HepG2 (cell line): ENCODE measurements around the gene SRD5A1. TPM values are rescaled to one million over a fixed set of nuclear protein-coding genes. Genes with fewer than 3 reads are reported as not detected.

Experiments used
- ATAC-seq: fragments of 200-7000 bp; cut with Tn5 transposase; 3 replicates; pipeline ENCODE4 v1.9.1; 2020; ENCODE audit warnings: mild to moderate bottlenecking, moderate library complexity
- BruUV-seq: library from RNA; stranded (reverse); fragments of 400-500 nt; replicated peaks from 2 replicates; lab custom pipeline; 2021; lab: Mats Ljungman, UMichigan
- CTCF ChIA-PET: fragments of 300-600 bp; formaldehyde crosslinking; extraction: SDS; loops from one replicate; lab custom pipeline; 2021; ENCODE audit warnings: low total read pairs, inconsistent platforms, low intra/inter-chr PET ratio; lab: Yijun Ruan, JAX
- POLR2A ChIA-PET: fragments of 350-600 bp; sonication (Branson Sonifier 250); formaldehyde crosslinking; loops from one replicate; lab custom pipeline; 2020; ENCODE audit warnings: antibody characterized with exemption, inconsistent platforms; lab: Yijun Ruan, JAX
- DNase-seq: peaks from one replicate; pipeline ENCODE4 v3.0.0-alpha.2; 2015; ENCODE audit warnings: low spot score
- FAIRE-seq: peaks from 3 replicates; lab custom pipeline; 2011; peaks lifted over from hg19 to GRCh38; lab: Jason Lieb, UNC
- H2AFZ ChIP-seq: one replicate; pipeline ENCODE4 v1.6.1; 2011; ENCODE audit warnings: low read length, inconsistent platforms
- H3K27ac ChIP-seq: fragments of 300-600 bp; 3 replicates; pipeline ENCODE4 v1.8.0; 2011; ENCODE audit warnings: mixed run types, mild to moderate bottlenecking, mixed read lengths, low read length, inconsistent platforms; ENCODE audit not compliant: insufficient read depth; ENCODE audit errors: extremely low read length
- H3K27me3 ChIP-seq, 2 experiments: fragments of 200-600 bp in 1 of 2; 2 replicates in 1 of 2; 3 replicates in 1 of 2; pipeline versions ENCODE4 v1.6.0 to v1.8.0; 2011; ENCODE audit warnings: low read length in 2 of 2, mild to moderate bottlenecking in 2 of 2, moderate library complexity in 2 of 2, inconsistent platforms in 1 of 2; ENCODE audit not compliant: insufficient read depth in 2 of 2, control insufficient read depth in 1 of 2
- H3K36me3 ChIP-seq, 2 experiments: fragments of 200-600 bp in 1 of 2; replicated peaks in 1 of 2; 2 replicates in 1 of 2; 3 replicates in 1 of 2; pipeline versions ENCODE4 v1.5.1 to v1.8.0; 2011; ENCODE audit warnings: low read length in 2 of 2, inconsistent platforms in 1 of 2; ENCODE audit not compliant: insufficient read depth in 2 of 2, control insufficient read depth in 1 of 2
- H3K4me1 ChIP-seq: 2 replicates; pipeline ENCODE4 v1.5.1; 2012; ENCODE audit warnings: low read length, inconsistent platforms; ENCODE audit not compliant: insufficient read depth
- H3K4me2 ChIP-seq: 2 replicates; pipeline ENCODE4 v1.6.0; 2011; ENCODE audit warnings: low read depth, low read length, inconsistent platforms
- H3K4me3 ChIP-seq, 3 experiments: fragments of 200-600 bp in 1 of 3; sonication (generic), shearing (Covaris generic) in 1 of 3; replicated peaks in 1 of 3; 2 replicates each; pipeline ENCODE4 v1.5.1; 2011 to 2016; ENCODE audit warnings: low read length in 3 of 3, inconsistent platforms in 2 of 3, low read depth in 2 of 3, mild to moderate bottlenecking in 2 of 3, control low read depth in 1 of 3, mixed read lengths in 1 of 3; ENCODE audit not compliant: insufficient read depth in 1 of 3
- H3K79me2 ChIP-seq: one replicate; pipeline ENCODE4 v1.6.1; 2011; ENCODE audit warnings: low read length, inconsistent platforms; ENCODE audit not compliant: insufficient read depth
- H3K9ac ChIP-seq: 2 replicates; pipeline ENCODE4 v1.6.0; 2011; ENCODE audit warnings: mild to moderate bottlenecking, low read depth, low read length, inconsistent platforms; ENCODE audit not compliant: insufficient read depth
- H3K9me3 ChIP-seq: 2 replicates; pipeline ENCODE4 v1.5.1; 2012; ENCODE audit warnings: mild to moderate bottlenecking, low read length
- H4K20me1 ChIP-seq: 2 replicates; pipeline ENCODE4 v1.6.0; 2011; ENCODE audit warnings: inconsistent platforms, mild to moderate bottlenecking, low read length, moderate library complexity; ENCODE audit not compliant: insufficient read depth
- CREM ChIP-seq, 2 experiments: sonication (generic) in 1 of 2; formaldehyde crosslinking in 1 of 2; IDR thresholded peaks; 2 replicates each; pipeline versions ENCODE4 v1.4.0 to v1.6.1; 2016 to 2020; ENCODE audit warnings: antibody characterized with exemption in 1 of 2, mild to moderate bottlenecking in 1 of 2, missing genetic modification reagents in 1 of 2
- SMYD3 ChIP-seq: sonication (generic); formaldehyde crosslinking; IDR thresholded peaks from 2 replicates; pipeline ENCODE4 v1.8.1; 2023; ENCODE audit warnings: mild to moderate bottlenecking, missing genetic modification reagents
- SNRNP70 ChIP-seq: fragments of 200-400 bp; formaldehyde crosslinking; IDR thresholded peaks from 2 replicates; pipeline ENCODE4 v1.6.1; 2017; ENCODE audit warnings: mild to moderate bottlenecking, low read depth, low read length, moderate library complexity
- SPEN ChIP-seq: sonication (generic); formaldehyde crosslinking; IDR thresholded peaks from 2 replicates; pipeline ENCODE4 v1.5.1; 2020; ENCODE audit warnings: low read depth, mild to moderate bottlenecking, missing genetic modification reagents
- U2AF1 ChIP-seq: fragments of 200-400 bp; formaldehyde crosslinking; optimal IDR thresholded peaks from 2 replicates; pipeline ENCODE3; 2017; ENCODE audit warnings: mild to moderate bottlenecking, low read depth, low read length
- ZBTB20 ChIP-seq: sonication (generic); formaldehyde crosslinking; IDR thresholded peaks from 2 replicates; pipeline ENCODE4 v1.8.1; 2023; ENCODE audit warnings: missing genetic modification reagents, low read depth, mild to moderate bottlenecking, borderline replicate concordance
- ZNF10 ChIP-seq: sonication (generic); formaldehyde crosslinking; IDR thresholded peaks from 2 replicates; pipeline ENCODE4 v1.4.0; 2020; ENCODE audit warnings: mild to moderate bottlenecking, low read depth, missing genetic modification reagents, borderline replicate concordance
- ZNF224 ChIP-seq: sonication (generic); formaldehyde crosslinking; IDR thresholded peaks from 2 replicates; pipeline ENCODE4 v1.5.0; 2020; ENCODE audit warnings: mild to moderate bottlenecking, missing genetic modification reagents
- ZNF792 ChIP-seq: IDR thresholded peaks from 2 replicates; pipeline ENCODE4 v1.6.1; 2016
- ZSCAN22 ChIP-seq: sonication (generic); formaldehyde crosslinking; IDR thresholded peaks from 2 replicates; pipeline ENCODE4 v1.4.0; 2020; ENCODE audit warnings: mild to moderate bottlenecking, missing genetic modification reagents
- WGBS: methylation state at CpG from one replicate; pipeline ENCODE4 v1.1.6; 2017; ENCODE audit warnings: low lambda C conversion rate; 5-methylcytosine and 5-hydroxymethylcytosine counted together
- in situ Hi-C: cut with HindIII; loops from 2 replicates; pipeline ENCODE4 v1.10.0; 2017; ENCODE audit warnings: low pct_unique_long_range_greater_than_20kb; ENCODE audit not compliant: extremely low pct_ligation_motif_present
- intact Hi-C: fragments of 100-400 bp; cut with micrococcal nuclease; formaldehyde crosslinking; loops from one replicate; pipeline ENCODE4 v1.10.0; 2022; ENCODE audit not compliant: unreplicated experiment
- polyA plus RNA-seq, 8 experiments: library from polyadenylated mRNA; depleted of rRNA in 3 of 8; stranded (reverse) in 7 of 8; unstranded in 1 of 8; fragments of >200 nt; fragmentation: Illumina TruSeq in 4 of 8; extraction: Trizol in 4 of 8; gene quantifications; 2 replicates each; pipeline versions ENCODE4 v1.2.1 to v1.2.3, GENCODE V29; 2011 to 2016; ENCODE audit warnings: low read depth in 4 of 8, missing spikeins in 1 of 8, mixed read lengths in 1 of 8; ENCODE audit not compliant: insufficient read depth in 1 of 8
- total RNA-seq, 5 experiments: library from RNA; depleted of rRNA; stranded (reverse); fragments of >200 nt; fragmentation: Illumina TruSeq; extraction: Trizol; gene quantifications; 2 replicates each; pipeline ENCODE4 v1.2.3, GENCODE V29; 2016; ENCODE audit warnings: low read depth in 1 of 5
- TF ChIP-seq, protein P1 (sequence below): sonication (generic); formaldehyde crosslinking; IDR thresholded peaks from 2 replicates; pipeline ENCODE4 v1.5.0; 2020; ENCODE audit warnings: mild to moderate bottlenecking, low read depth, missing genetic modification reagents, borderline replicate concordance

The SRD5A1 gene
- total and polyA plus RNA-seq, 2 of the 13 experiments (the other 11 are each of a cell fraction or from before 2014, with no cell fraction given): 6.1 to 9.9 TPM

DNA sequence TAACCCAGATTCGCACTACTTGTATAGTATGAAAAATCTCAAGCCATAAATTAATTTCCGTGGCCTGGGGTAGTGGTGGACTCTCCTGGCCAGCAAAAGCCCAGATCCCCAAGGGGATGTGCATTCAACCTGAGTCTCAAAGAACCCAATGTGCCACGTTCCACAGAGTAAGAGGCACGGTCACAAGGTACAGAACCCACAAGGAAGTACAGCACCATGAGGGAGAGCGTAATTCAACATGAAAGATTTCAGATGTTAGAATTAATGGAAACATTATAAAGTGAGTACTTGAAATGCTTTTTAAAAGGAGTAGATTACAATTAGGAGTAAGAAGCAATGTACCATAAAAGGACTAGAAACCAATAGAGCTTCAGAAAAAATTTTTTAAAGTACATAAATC is 23.4 kb downstream of the SRD5A1 start:
- no peak overlapping the region for H3K4me3 ChIP-seq
- no peaks in the 10 kb centered on the region; a peak in 1 of 5 replicates for H3K27me3 ChIP-seq
- H3K4me1 ChIP-seq: no peaks in the 10 kb centered on the region
- H3K9me3 ChIP-seq: no peaks in the 10 kb centered on the region
- no peak overlapping the region for H3K4me2 ChIP-seq
- no peak for DNase-seq
- in situ Hi-C loops (no loop called here), intact Hi-C loops (no loop called here)
- no peaks in the 10 kb centered on the region for H4K20me1 ChIP-seq
- FAIRE-seq: no peak
- no peak overlapping the region for H2AFZ ChIP-seq
- ChIA-PET POLR2A (no interaction called here), CTCF (no interaction called here)
- BruUV-seq: no TSS peak
- H3K9ac ChIP-seq: no peak overlapping the region
- no peak for ATAC-seq
- peaks cover 2 to 32% of the 10 kb centered on the region in 2 experiments; a peak in 3 of 5 replicates for H3K36me3 ChIP-seq
- H3K27ac ChIP-seq: no peak overlapping the region
- no peaks in the 10 kb centered on the region for H3K79me2 ChIP-seq
- 93% methylated on average over 5 of the region's 5 CpGs for WGBS
- no peak for TF ChIP-seq ZBTB20 (CRISPR knock-in tag)
- no peak for TF ChIP-seq SNRNP70
- no peak for TF ChIP-seq ZNF792 (CRISPR knock-in tag)
- TF ChIP-seq SMYD3: no peak
- TF ChIP-seq ZSCAN22 (CRISPR knock-in tag): no peak
- no peak for TF ChIP-seq CREM (IDR thresholded peaks at IDR 0.05)
- TF ChIP-seq CREM (CRISPR knock-in tag; IDR thresholded peaks at IDR 0.05): no peak
- TF ChIP-seq SPEN (CRISPR knock-in tag): no peak

DNA sequence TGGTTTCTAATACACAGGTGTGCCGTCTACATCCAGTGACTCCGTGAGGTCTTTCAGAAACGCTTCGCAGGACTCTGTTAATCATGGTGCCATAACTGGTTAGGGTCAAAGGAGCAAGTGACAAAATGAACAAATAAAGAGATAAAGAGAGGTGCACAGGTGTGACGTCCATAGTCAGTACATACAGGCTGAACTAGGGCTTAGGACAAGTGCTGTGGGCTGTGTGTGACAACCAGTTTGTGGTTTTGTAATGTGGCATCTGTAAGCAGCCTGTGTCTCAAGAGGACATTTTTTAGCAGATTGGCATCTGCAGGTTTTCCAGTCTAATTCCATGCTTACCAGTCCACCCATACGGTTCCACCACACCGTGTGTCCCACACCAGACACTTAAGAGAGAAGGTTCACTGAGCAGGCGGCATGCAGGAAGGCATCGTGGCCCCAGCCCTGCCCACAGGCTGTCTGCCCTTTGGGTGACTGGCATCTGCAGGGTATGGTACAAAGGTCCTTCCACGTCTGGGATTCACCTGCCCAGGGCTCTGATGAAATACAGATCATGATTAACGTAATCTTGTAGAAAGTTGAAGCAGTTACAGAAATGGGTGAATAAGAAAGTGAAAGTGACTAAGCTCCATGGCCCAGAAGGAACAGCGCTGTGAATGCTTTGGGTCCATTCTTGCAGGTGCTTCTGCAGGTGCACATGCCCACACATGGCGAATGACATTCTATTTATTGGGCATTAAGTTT is 26.9 kb downstream of the SRD5A1 start:
- CTCF ChIA-PET: no interaction called here
- 95% methylated on average over 11 of the region's 13 CpGs for WGBS

More for the DNA sequence above, 26.9 kb downstream of the SRD5A1 start:
- H3K9ac ChIP-seq: no peak overlapping the region
- DNase-seq: no peak
- H3K4me2 ChIP-seq: no peak overlapping the region
- no peak for ATAC-seq
- H3K36me3 ChIP-seq: peaks cover 2 to 32% of the 10 kb centered on the region in 2 experiments; a peak in 3 of 5 replicates
- H3K27me3 ChIP-seq: no peaks in the 10 kb centered on the region
- POLR2A ChIA-PET: no interaction called here
- no peak for FAIRE-seq
- H3K79me2 ChIP-seq: no peaks in the 10 kb centered on the region
- H3K27ac ChIP-seq: no peak overlapping the region
- H3K4me3 ChIP-seq: no peak overlapping the region
- H3K4me1 ChIP-seq: no peaks in the 10 kb centered on the region
- in situ Hi-C loops: no loop called here
- intact Hi-C loops: no loop called here
- no peaks in the 10 kb centered on the region for H4K20me1 ChIP-seq
- BruUV-seq: no TSS peak
- no peak overlapping the region for H2AFZ ChIP-seq
- H3K9me3 ChIP-seq: no peaks in the 10 kb centered on the region
- TF ChIP-seq ZNF10 (CRISPR knock-in tag): no peak
- TF ChIP-seq ZNF224 (CRISPR knock-in tag): no peak
- no peak for TF ChIP-seq U2AF1
- TF ChIP-seq, protein P1, sequence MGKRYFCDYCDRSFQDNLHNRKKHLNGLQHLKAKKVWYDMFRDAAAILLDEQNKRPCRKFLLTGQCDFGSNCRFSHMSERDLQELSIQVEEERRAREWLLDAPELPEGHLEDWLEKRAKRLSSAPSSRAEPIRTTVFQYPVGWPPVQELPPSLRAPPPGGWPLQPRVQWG: no peak
